Right renal pelvis (tissue), 4 donors: Measurements from ENCODE around the gene KIF2A. TPM values are rescaled to one million over a fixed set of nuclear protein-coding genes. Genes with fewer than 3 reads are reported as not detected.

ENCODE experiments used
- polyA plus RNA-seq, 4 donors: library from polyadenylated mRNA; unstranded; fragments of 120-200 nt; gene quantifications; one replicate each; pipeline ENCODE4 v1.2.1, GENCODE V29; 2013; ENCODE audit not compliant: insufficient read length in 4 of 4

Gene KIF2A
- polyA plus RNA-seq, 4 donors: 46.5 to 59.7 (median 54.9) TPM

Other genes starting within 250 kb of the KIF2A start
- 10 to 100 TPM; 33.3 to 43.5 (median 40.3) TPM for gene DIMT1, start 97.7 kb downstream of the KIF2A start, polyA plus RNA-seq
- 10 to 100 TPM; 35.7 to 42.6 (median 39.7) TPM for gene IPO11, start 106.6 kb downstream of the KIF2A start, polyA plus RNA-seq